Rectal smooth muscle tissue (tissue), 1 donor: ENCODE measurements around the gene ANAPC7.
"Not testable (repeated sequence)": the region's sequence is repeated elsewhere in the genome, so short reads cannot be mapped to it uniquely, and the experiment has no call there.

Experiments used
- H3K27ac ChIP-seq: one replicate; pipeline ENCODE4 v1.7.0; 2013; ENCODE audit warnings: low read depth, low read length, inconsistent platforms
- H3K27me3 ChIP-seq: one replicate; pipeline ENCODE4 v1.7.0; 2013; ENCODE audit warnings: low read length; ENCODE audit not compliant: control insufficient read depth, insufficient read depth
- H3K36me3 ChIP-seq: one replicate; pipeline ENCODE4 v1.7.0; 2013; ENCODE audit warnings: low read length; ENCODE audit not compliant: control insufficient read depth, insufficient read depth
- H3K4me1 ChIP-seq: one replicate; pipeline ENCODE4 v1.7.0; 2013; ENCODE audit warnings: low read length; ENCODE audit not compliant: control insufficient read depth, insufficient read depth
- H3K4me3 ChIP-seq: one replicate; pipeline ENCODE4 v1.7.0; 2013; ENCODE audit warnings: low read length
- H3K9ac ChIP-seq: one replicate; pipeline ENCODE4 v1.7.0; 2013; ENCODE audit warnings: low read length

ANAPC7 gene

GRCh38 chr12:110420644-110421043 is 17.1 kb upstream of the ANAPC7 start:
- not testable (repeated sequence) for H3K9ac ChIP-seq, H3K4me1 ChIP-seq, H3K27ac ChIP-seq, H3K36me3 ChIP-seq, H3K4me3 ChIP-seq, H3K27me3 ChIP-seq

DNA sequence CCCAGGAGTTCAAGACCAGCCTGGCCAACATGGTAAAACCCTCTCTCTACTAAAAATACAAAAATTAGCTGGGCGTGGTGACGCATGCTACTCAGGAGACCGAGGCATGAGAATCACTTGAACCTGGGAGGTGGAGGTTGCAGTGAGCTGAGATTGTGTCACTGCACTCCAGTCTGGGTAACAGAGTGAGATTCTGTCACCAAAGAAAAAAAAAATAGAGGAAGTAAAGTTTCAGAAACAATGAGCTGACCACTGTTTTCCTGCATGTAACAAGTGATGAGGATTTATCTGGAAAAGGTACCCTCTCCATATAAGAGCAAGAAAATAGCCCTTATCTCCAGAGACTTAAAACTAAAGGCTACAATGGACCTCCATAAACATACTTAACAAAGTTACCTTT is 13.6 kb upstream of the ANAPC7 start:
- H3K4me1 ChIP-seq, H3K27me3 ChIP-seq, H3K4me3 ChIP-seq, H3K27ac ChIP-seq, H3K9ac ChIP-seq, H3K36me3 ChIP-seq: not testable (repeated sequence)

DNA sequence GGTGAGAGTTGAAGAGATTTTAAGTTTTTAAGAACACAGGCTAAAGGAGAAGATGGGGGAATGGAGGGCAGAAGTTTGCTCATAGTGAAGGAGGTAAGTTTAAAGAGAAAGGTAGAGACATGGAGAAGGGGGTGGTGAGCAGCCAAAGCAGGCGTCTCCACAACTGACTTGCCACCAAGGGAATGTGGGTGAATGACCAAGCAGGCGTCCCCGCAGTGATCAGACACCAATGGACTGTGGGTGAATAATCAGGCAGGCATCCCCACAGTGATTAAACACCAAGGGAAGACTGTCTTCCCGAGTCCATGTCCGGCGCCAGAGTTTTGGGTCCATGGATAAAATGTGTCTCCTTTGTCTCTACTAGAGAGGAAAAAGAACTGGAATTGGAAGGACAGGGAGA is 6.6 kb upstream of the ANAPC7 start:
- H3K4me1 ChIP-seq, H3K4me3 ChIP-seq, H3K9ac ChIP-seq, H3K27me3 ChIP-seq, H3K27ac ChIP-seq, H3K36me3 ChIP-seq: not testable (repeated sequence)

GRCh38 chr12:110405126-110405662 is 1.7 kb upstream of the ANAPC7 start:
- not testable (repeated sequence) for H3K4me1 ChIP-seq, H3K27me3 ChIP-seq, H3K36me3 ChIP-seq, H3K9ac ChIP-seq, H3K27ac ChIP-seq, H3K4me3 ChIP-seq

DNA sequence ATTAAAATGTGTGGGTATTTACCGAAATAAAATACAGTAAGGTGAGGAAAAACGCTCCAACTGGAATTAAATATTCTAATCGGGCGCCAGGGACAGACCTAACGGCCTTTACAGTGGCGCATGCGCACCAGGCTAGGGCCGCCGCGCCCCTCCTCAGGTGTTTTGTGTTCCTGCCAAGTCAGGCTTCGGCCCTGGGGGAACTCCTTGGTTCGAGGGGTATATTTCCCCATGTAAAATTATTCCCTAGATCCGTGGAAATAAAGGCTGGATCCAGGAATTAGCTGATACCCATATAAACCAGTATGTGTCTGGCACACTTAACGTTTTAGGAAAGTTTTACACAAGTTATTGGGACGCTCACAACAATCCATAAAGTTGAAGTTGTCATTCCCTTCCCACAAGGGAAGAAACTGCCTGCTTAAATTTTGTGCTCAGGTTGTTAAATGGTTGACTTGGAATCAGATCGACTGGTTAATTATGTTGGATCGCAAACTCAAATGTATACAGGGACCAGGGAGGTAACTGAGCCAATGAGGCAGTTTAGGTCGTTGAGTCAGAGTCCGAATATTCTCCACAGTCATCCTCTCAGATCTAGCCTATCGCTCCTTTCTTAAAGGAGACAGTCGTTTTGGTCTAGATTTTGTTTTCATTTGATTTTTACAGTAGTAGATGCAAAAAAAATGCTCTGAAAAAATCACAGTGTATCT is 621 bp upstream of the ANAPC7 start:
- no peaks in the 10 kb centered on the region for H3K4me1 ChIP-seq
- peak overlapping the region; percentile 75 for H3K4me3 ChIP-seq
- H3K9ac ChIP-seq: peak overlapping the region; percentile 57
- peak overlapping the region; percentile 98 for H3K27ac ChIP-seq
- H3K36me3 ChIP-seq: peaks cover 5% of the 10 kb centered on the region
- H3K27me3 ChIP-seq: no peaks in the 10 kb centered on the region

DNA sequence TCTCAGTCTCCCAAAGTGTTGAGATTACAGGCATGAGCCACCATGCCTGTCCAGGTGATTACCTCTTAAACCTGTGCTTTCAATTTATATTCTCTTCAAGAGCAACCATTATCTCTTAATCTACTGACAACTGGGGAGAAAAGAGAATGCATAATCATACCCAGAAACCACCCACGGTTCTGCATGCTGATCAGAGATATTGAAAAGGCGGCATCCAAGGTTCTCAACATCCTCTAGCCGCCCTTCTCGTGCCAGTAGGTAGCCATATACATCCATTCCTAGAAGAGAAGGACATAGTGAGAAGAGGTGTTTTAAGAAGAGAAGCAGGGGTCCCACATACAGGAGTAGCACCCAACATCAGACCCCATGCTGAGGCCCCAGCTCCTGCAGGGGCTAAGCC is 20.8 kb downstream of the ANAPC7 start:
- Histone ChIP-seq H3K4me1 (no peaks in the 10 kb centered on the region), H3K4me3 (no peak overlapping the region), H3K27me3 (no peaks in the 10 kb centered on the region), H3K27ac (no peak overlapping the region), H3K36me3 (peaks cover 20% of the 10 kb centered on the region), H3K9ac (no peak overlapping the region)

DNA sequence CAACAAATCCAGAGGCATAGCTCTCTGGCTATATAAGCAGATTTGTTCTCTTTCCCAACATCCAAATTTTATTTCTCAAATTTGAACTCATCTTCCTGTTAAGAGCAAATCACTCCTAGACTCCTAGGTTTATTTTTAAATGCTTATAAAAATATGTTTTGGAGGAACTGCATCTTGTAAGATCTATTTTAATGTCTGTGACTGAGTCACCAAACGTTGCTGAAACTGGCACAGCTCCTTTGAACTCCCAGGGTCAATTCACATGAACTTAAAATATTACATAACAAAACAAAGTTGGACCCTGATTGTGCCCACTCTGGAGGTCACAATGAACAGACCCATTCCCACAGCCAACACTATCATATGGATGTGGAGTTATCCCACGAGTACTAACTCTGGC is 23.9 kb downstream of the ANAPC7 start:
- Histone ChIP-seq H3K9ac (no peak overlapping the region), H3K27me3 (no peaks in the 10 kb centered on the region), H3K4me1 (peaks cover 2% of the 10 kb centered on the region), H3K4me3 (no peak overlapping the region), H3K27ac (no peak overlapping the region), H3K36me3 (peaks cover 32% of the 10 kb centered on the region)

DNA sequence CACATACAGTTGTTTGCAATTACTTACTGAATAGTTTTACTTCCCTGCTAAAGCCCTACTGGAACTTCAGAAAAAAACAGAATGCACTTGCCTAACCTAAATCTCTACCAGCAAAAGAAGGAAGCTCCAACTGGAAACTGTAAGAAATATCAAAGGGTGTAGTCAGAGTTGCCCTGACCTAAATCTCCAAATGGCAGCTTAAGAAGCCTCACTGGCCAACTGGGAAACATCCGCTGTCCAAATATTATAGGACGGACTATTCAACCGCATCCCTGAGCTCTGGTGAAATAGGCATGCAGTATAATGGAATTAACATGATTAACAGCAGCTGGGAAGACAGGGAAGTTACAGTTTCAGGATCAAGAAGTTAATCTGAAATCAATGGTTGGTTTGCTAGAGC is 24.3 kb downstream of the ANAPC7 start:
- no peak overlapping the region for H3K27ac ChIP-seq
- no peaks in the 10 kb centered on the region for H3K27me3 ChIP-seq
- no peak overlapping the region for H3K9ac ChIP-seq
- peaks cover 4% of the 10 kb centered on the region for H3K4me1 ChIP-seq
- H3K36me3 ChIP-seq: peaks cover 32% of the 10 kb centered on the region
- H3K4me3 ChIP-seq: no peak overlapping the region

DNA sequence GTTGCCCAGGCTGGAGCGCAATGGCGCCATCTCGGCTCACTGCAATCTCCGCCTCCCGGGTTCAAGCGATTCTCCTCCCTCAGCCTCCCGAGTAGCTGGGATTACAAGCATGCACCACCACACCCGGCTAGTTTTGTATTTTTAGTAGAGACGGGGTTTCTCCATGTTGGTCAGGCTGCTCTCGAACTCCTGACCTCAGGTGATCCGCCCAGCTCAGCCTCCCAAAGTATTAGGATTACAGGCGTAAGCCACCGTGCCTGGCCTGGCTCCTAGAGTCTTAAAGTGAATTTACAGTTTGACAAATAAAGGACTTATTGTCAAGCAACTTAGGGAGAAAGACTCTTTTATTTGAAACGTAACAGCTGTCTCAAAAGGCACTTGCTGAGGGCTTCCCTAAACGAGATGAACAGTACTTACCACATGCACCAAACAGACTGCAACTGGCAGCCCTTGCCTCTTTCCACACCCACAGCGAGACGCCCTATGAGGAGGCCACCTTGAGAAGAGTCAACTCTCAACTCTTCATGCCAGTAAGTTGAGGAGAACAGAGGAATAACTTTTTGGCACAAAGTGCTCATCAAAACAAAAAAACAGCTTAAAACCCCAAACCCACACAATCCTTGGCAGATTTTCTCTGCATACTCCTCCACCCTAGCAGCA is 25.2 kb downstream of the ANAPC7 start:
- H3K27ac ChIP-seq, H3K9ac ChIP-seq, H3K4me3 ChIP-seq, H3K27me3 ChIP-seq: not testable (repeated sequence)
- H3K36me3 ChIP-seq: peaks cover 38% of the 10 kb centered on the region
- H3K4me1 ChIP-seq: peaks cover 12% of the 10 kb centered on the region

- peak overlapping the region; percentile 64 for H3K27ac ChIP-seq
- H3K9ac ChIP-seq: no peak overlapping the region
- peaks cover 26% of the 10 kb centered on the region for H3K4me1 ChIP-seq
- H3K27me3 ChIP-seq: no peaks in the 10 kb centered on the region
- no peak overlapping the region for H3K4me3 ChIP-seq
- H3K36me3 ChIP-seq: peaks cover 31% of the 10 kb centered on the region
These were observed 29.4 kb downstream of the ANAPC7 start for GRCh38 chr12:110373962-110374611.

GRCh38 chr12:110373425-110373824 is 30.1 kb downstream of the ANAPC7 start:
- H3K4me3 ChIP-seq: no peak overlapping the region
- H3K36me3 ChIP-seq: peaks cover 27% of the 10 kb centered on the region
- H3K4me1 ChIP-seq: peaks cover 26% of the 10 kb centered on the region
- no peak overlapping the region for H3K9ac ChIP-seq
- no peaks in the 10 kb centered on the region for H3K27me3 ChIP-seq
- peak overlapping the region; percentile 64 for H3K27ac ChIP-seq

- Histone ChIP-seq H3K4me3 (no peak overlapping the region), H3K4me1 (peaks cover 26% of the 10 kb centered on the region), H3K36me3 (peaks cover 24% of the 10 kb centered on the region), H3K27me3 (no peaks in the 10 kb centered on the region), H3K9ac (no peak overlapping the region), H3K27ac (peak overlapping the region; percentile 64)
These were observed 30.5 kb downstream of the ANAPC7 start for GRCh38 chr12:110373025-110373424.
